SK-N-SH treated with all-trans-retinoic acid at 6 μM for 48 hours (cell line): ENCODE results near the gene SYPL1.

Source experiments
- ATAC-seq: fragments of 200-7000 bp; cut with Tn5 transposase; 3 replicates; pipeline ENCODE4 v1.9.1; 2020; ENCODE audit warnings: mild to moderate bottlenecking, moderate library complexity
- ARNTL ChIP-seq: fragments of 450-650 bp; formaldehyde crosslinking; IDR thresholded peaks from 2 replicates; pipeline ENCODE4 v1.5.0; 2020; ENCODE audit warnings: low read depth, mild to moderate bottlenecking, moderate library complexity, borderline replicate concordance
- BACH2 ChIP-seq: fragments of 250-450 bp; sonication (Bioruptor Pico); IDR thresholded peaks from 2 replicates; pipeline ENCODE4 v1.9.0; 2021; ENCODE audit warnings: mild to moderate bottlenecking, borderline replicate concordance
- CSDC2 ChIP-seq: fragments of 250-450 bp; sonication (Bioruptor Pico); IDR thresholded peaks from 2 replicates; pipeline ENCODE4 v1.5.0; 2020; ENCODE audit warnings: mild to moderate bottlenecking, moderate library complexity
- ESRRG ChIP-seq: fragments of 250-450 bp; sonication (Bioruptor Pico); IDR thresholded peaks from 2 replicates; pipeline ENCODE4 v1.6.1; 2021; ENCODE audit warnings: mild to moderate bottlenecking
- GLIS3 ChIP-seq: fragments of 250-450 bp; sonication (Bioruptor Pico); IDR thresholded peaks from 2 replicates; pipeline ENCODE4 v1.5.0; 2020; ENCODE audit warnings: mild to moderate bottlenecking, moderate library complexity
- ISL1 ChIP-seq: fragments of 250-450 bp; sonication (Bioruptor Pico); IDR thresholded peaks from 2 replicates; pipeline ENCODE4 v2.1.2; 2022; ENCODE audit warnings: mild to moderate bottlenecking, moderate library complexity
- OSR1 ChIP-seq: fragments of 250-450 bp; sonication (Bioruptor Pico); IDR thresholded peaks from 2 replicates; pipeline ENCODE4 v1.8.0; 2022; ENCODE audit warnings: moderate library complexity, mild to moderate bottlenecking, inconsistent platforms
- PPARA ChIP-seq: fragments of 250-450 bp; sonication (Bioruptor Pico); IDR thresholded peaks from 2 replicates; pipeline ENCODE4 v1.5.0; 2020; ENCODE audit warnings: mild to moderate bottlenecking, borderline replicate concordance
- RARB ChIP-seq: fragments of 250-450 bp; sonication (Bioruptor Pico); IDR thresholded peaks from 2 replicates; pipeline ENCODE4 v1.8.0; 2021; ENCODE audit warnings: mild to moderate bottlenecking, moderate library complexity
- SNAI2 ChIP-seq: fragments of 250-450 bp; sonication (Bioruptor Pico); IDR thresholded peaks from 2 replicates; pipeline ENCODE4 v1.5.0; 2020; ENCODE audit warnings: mild to moderate bottlenecking, moderate library complexity
- TCF4 ChIP-seq: fragments of 250-450 bp; sonication (Bioruptor Pico); IDR thresholded peaks from 2 replicates; pipeline ENCODE4 v1.8.0; 2021; ENCODE audit warnings: mild to moderate bottlenecking, moderate library complexity, borderline replicate concordance
- TOX ChIP-seq: fragments of 250-450 bp; sonication (Bioruptor Pico); IDR thresholded peaks from 2 replicates; pipeline ENCODE4 v1.8.0; 2021; ENCODE audit warnings: mild to moderate bottlenecking, moderate library complexity, borderline replicate concordance
- ZFP3 ChIP-seq: fragments of 250-450 bp; sonication (Bioruptor Pico); IDR thresholded peaks from 2 replicates; pipeline ENCODE4 v1.5.0; 2020; ENCODE audit warnings: mild to moderate bottlenecking, moderate library complexity
- ZFP30 ChIP-seq: fragments of 450-650 bp; formaldehyde crosslinking; IDR thresholded peaks from 2 replicates; pipeline ENCODE4 v1.5.0; 2022; ENCODE audit warnings: mild to moderate bottlenecking, moderate library complexity
- ZNF565 ChIP-seq: fragments of 450-650 bp; formaldehyde crosslinking; conservative IDR thresholded peaks from 2 replicates; pipeline ENCODE4 v1.5.0; 2020; ENCODE audit warnings: low read depth, mild to moderate bottlenecking, moderate library complexity
- ZNF70 ChIP-seq: fragments of 450-650 bp; formaldehyde crosslinking; IDR thresholded peaks from 2 replicates; pipeline ENCODE4 v1.5.0; 2020; ENCODE audit warnings: mild to moderate bottlenecking, moderate library complexity
- TF ChIP-seq, protein P1 (sequence below): fragments of 250-450 bp; sonication (Bioruptor Pico); IDR thresholded peaks from 2 replicates; pipeline ENCODE4 v1.5.1; 2020; ENCODE audit warnings: low read depth, mild to moderate bottlenecking, moderate library complexity
- TF ChIP-seq, protein P2 (sequence below): fragments of 250-450 bp; sonication (Bioruptor Pico); IDR thresholded peaks from 2 replicates; pipeline ENCODE4 v1.8.0; 2020; ENCODE audit warnings: mild to moderate bottlenecking, moderate library complexity, borderline replicate concordance
- TF ChIP-seq, protein P3 (sequence below): fragments of 250-450 bp; sonication (Bioruptor Pico); IDR thresholded peaks from 2 replicates; pipeline ENCODE4 v1.5.1; 2021; ENCODE audit warnings: mild to moderate bottlenecking, moderate library complexity
- TF ChIP-seq, protein P4 (sequence below): fragments of 250-450 bp; sonication (Bioruptor Pico); IDR thresholded peaks from 2 replicates; pipeline ENCODE4 v1.8.0; 2021; ENCODE audit warnings: low read depth, mild to moderate bottlenecking, moderate library complexity, borderline replicate concordance

Gene SYPL1

DNA sequence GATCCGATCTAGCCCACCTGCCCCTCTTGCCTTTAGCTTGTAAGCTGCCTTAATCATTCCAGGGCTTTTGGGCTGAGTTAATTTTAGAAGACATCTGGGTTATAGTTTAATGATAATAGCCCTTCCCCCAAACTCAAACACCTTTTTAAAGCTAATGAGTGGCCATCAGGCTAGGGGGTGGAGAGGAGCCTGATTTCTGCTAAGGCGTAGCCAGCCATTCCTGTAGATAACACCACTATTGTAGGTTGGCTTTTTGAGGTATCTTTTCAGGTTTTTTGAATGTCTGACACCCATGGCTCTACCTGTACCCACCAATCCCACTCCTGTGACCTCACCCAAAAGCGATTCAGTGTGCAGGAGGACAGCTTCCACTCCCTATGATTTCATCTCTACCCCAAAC is 7.6 kb upstream of the SYPL1 start:
- no peak for TF ChIP-seq CSDC2 (CRISPR knock-in tag)
- TF ChIP-seq PPARA: no peak
- TF ChIP-seq BACH2 (CRISPR knock-in tag): no peak
- no peak for TF ChIP-seq SNAI2
- no peak for TF ChIP-seq RARB (CRISPR knock-in tag)
- TF ChIP-seq TOX: no peak
- no peak for TF ChIP-seq ZNF565 (CRISPR knock-in tag)
- TF ChIP-seq, protein P1, sequence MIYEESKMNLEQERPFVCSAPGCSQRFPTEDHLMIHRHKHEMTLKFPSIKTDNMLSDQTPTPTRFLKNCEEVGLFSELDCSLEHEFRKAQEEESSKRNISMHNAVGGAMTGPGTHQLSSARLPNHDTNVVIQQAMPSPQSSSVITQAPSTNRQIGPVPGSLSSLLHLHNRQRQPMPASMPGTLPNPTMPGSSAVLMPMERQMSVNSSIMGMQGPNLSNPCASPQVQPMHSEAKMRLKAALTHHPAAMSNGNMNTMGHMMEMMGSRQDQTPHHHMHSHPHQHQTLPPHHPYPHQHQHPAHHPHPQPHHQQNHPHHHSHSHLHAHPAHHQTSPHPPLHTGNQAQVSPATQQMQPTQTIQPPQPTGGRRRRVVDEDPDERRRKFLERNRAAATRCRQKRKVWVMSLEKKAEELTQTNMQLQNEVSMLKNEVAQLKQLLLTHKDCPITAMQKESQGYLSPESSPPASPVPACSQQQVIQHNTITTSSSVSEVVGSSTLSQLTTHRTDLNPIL (CRISPR knock-in tag): no peak
- TF ChIP-seq ZFP3 (CRISPR knock-in tag): no peak
- TF ChIP-seq, protein P2, sequence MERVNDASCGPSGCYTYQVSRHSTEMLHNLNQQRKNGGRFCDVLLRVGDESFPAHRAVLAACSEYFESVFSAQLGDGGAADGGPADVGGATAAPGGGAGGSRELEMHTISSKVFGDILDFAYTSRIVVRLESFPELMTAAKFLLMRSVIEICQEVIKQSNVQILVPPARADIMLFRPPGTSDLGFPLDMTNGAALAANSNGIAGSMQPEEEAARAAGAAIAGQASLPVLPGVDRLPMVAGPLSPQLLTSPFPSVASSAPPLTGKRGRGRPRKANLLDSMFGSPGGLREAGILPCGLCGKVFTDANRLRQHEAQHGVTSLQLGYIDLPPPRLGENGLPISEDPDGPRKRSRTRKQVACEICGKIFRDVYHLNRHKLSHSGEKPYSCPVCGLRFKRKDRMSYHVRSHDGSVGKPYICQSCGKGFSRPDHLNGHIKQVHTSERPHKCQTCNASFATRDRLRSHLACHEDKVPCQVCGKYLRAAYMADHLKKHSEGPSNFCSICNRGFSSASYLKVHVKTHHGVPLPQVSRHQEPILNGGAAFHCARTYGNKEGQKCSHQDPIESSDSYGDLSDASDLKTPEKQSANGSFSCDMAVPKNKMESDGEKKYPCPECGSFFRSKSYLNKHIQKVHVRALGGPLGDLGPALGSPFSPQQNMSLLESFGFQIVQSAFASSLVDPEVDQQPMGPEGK: no peak
- TF ChIP-seq, protein P3, sequence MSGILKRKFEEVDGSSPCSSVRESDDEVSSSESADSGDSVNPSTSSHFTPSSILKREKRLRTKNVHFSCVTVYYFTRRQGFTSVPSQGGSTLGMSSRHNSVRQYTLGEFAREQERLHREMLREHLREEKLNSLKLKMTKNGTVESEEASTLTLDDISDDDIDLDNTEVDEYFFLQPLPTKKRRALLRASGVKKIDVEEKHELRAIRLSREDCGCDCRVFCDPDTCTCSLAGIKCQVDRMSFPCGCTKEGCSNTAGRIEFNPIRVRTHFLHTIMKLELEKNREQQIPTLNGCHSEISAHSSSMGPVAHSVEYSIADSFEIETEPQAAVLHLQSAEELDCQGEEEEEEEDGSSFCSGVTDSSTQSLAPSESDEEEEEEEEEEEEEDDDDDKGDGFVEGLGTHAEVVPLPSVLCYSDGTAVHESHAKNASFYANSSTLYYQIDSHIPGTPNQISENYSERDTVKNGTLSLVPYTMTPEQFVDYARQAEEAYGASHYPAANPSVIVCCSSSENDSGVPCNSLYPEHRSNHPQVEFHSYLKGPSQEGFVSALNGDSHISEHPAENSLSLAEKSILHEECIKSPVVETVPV: no peak
- no peak for TF ChIP-seq GLIS3 (CRISPR knock-in tag)
- TF ChIP-seq, protein P4, sequence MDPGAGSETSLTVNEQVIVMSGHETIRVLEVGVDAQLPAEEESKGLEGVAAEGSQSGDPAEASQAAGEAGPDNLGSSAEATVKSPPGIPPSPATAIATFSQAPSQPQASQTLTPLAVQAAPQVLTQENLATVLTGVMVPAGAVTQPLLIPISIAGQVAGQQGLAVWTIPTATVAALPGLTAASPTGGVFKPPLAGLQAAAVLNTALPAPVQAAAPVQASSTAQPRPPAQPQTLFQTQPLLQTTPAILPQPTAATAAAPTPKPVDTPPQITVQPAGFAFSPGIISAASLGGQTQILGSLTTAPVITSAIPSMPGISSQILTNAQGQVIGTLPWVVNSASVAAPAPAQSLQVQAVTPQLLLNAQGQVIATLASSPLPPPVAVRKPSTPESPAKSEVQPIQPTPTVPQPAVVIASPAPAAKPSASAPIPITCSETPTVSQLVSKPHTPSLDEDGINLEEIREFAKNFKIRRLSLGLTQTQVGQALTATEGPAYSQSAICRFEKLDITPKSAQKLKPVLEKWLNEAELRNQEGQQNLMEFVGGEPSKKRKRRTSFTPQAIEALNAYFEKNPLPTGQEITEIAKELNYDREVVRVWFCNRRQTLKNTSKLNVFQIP (CRISPR knock-in tag): no peak
- TF ChIP-seq ARNTL (CRISPR knock-in tag): no peak

DNA sequence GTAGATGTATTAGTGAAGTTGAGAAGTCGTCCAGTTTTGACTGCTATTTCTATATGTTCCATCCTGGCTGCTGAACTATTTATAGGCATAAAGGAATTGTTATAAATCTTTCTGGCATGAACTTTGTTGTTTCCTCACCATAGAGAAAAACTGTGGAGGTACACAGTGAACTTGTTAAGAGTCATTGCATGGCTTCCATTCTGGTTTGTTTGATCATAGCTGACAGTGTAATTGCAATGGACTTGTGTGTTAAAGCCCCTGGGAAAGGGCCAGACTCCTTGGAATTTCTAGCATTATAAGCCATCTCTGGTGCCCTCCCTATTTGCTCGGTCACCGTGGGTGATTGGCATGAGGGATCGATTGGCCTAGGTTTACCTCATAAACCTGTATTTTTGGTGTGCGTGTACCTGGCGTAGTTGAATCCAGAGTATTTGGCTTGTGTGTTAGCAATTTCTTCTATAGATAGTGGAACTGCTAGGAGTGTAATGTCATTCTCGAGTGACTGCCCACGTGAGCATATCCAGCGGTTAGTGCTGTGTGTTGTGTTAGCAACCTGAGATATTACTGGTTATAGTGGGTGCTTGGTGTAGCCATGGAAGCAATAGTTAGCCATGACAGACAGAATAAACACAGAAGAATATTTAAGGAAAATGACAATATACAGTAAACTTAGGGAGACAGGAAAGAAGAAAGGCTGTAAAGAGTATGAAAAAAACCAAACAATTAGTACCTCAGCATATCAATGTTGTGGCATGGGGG is 5.9 kb upstream of the SYPL1 start:
- ATAC-seq: no peak
- TF ChIP-seq BACH2 (CRISPR knock-in tag): no peak
- TF ChIP-seq, all 23 proteins: peak for 0

More for the DNA sequence above, 7.6 kb upstream of the SYPL1 start:
- ATAC-seq: no peak

DNA sequence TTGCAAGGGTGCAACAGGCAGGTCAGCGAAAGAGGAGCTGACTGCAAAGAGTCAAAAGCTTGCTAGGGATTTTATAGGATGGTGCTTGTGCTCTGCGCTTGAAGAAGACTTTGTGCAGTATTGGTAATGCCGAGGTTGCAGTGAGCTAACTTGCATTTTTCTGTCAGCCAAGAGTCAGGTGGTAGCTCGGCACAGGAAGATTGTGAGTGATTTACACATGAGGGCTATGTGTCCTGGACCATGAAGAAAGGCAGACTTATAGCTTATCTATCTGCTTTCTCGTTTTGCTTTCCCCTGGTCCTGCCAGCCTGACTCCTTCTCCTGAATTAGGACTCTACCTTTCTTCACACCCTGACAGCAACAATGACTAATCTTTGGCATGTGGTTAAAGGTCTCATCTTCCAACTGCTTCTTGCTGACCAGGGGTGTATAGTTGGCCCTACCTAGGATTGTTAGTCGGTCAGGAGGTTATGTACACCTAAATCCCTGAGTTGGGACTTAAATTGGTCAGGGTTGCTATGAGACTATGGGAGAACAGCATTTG is 4.1 kb upstream of the SYPL1 start:
- ATAC-seq: no peak
- TF ChIP-seq PPARA (no peak), ARNTL (CRISPR knock-in tag) (no peak), RARB (CRISPR knock-in tag) (no peak), ZNF565 (CRISPR knock-in tag) (no peak), GLIS3 (CRISPR knock-in tag) (no peak), ZFP3 (CRISPR knock-in tag) (no peak), TCF4 (CRISPR knock-in tag) (no peak), OSR1 (CRISPR knock-in tag) (no peak), ZNF70 (CRISPR knock-in tag) (no peak), ISL1 (CRISPR knock-in tag) (no peak), SNAI2 (no peak), ZFP30 (CRISPR knock-in tag) (no peak), BACH2 (CRISPR knock-in tag) (no peak), ESRRG (CRISPR knock-in tag) (no peak)
- TF ChIP-seq, protein P2: no peak
- TF ChIP-seq, protein P4 (CRISPR knock-in tag): no peak
- TF ChIP-seq, protein P3: no peak
